Body of pancreas (tissue), 4 donors: Measurements from ENCODE around the gene OR56A1. TPM values are rescaled to one million over a fixed set of nuclear protein-coding genes. Genes with fewer than 3 reads are reported as not detected.

Experiments used
- ATAC-seq: fragments of 150-250 bp; one replicate; pipeline ENCODE4 v1.9.1; 2016
- DNase-seq, 4 donors: peaks; one replicate each; pipeline ENCODE4 v3.0.0-alpha.2; 2019
- H3K27ac ChIP-seq, 4 donors: fragments of 200-600 bp; sonication (generic); 1 replicate in 3 of 4; 2 replicates in 1 of 4; pipeline versions ENCODE4 v1.5.1 to v1.6.1; 2016 to 2019; ENCODE audit warnings: mild to moderate bottlenecking in 1 of 4, mixed read lengths in 1 of 4, moderate library complexity in 1 of 4
- H3K27me3 ChIP-seq, 2 donors: fragments of 200-600 bp; sonication (generic); one replicate each; pipeline ENCODE4 v1.6.0; 2016; ENCODE audit warnings: mild to moderate bottlenecking in 1 of 2
- H3K36me3 ChIP-seq, 2 donors: fragments of 200-600 bp; sonication (generic); replicated peaks in 1 of 2; 2 replicates each; pipeline ENCODE4 v1.5.1; 2016; ENCODE audit warnings: low read depth in 2 of 2; ENCODE audit not compliant: insufficient read depth in 1 of 2
- H3K4me1 ChIP-seq: fragments of 200-600 bp; sonication (generic); one replicate; pipeline ENCODE4 v1.6.0; 2016
- H3K4me3 ChIP-seq, 2 donors: fragments of 200-600 bp; sonication (generic); 1 replicate in 1 of 2; 2 replicates in 1 of 2; pipeline ENCODE4 v1.5.1; 2016 to 2019
- H3K9me3 ChIP-seq, 3 donors: fragments of 200-600 bp; sonication (generic); 1 replicate in 2 of 3; 2 replicates in 1 of 3; pipeline ENCODE4 v1.5.1; 2016
- POLR2A ChIP-seq, 3 donors: fragments of 450-650 bp; IDR thresholded peaks; one replicate each; pipeline ENCODE4 v1.6.1; 2016; ENCODE audit warnings: antibody characterized with exemption in 3 of 3, mild to moderate bottlenecking in 2 of 3
- WGBS, 2 donors: methylation state at CpG; one replicate each; pipeline ENCODE4 v1.1.5; 2017; 5-methylcytosine and 5-hydroxymethylcytosine counted together
- intact Hi-C: fragments of 100-400 bp; cut with DNase I; formaldehyde crosslinking; loops from one replicate; pipeline ENCODE4 v1.15.1; 2023
- total RNA-seq, 2 donors: library from RNA; depleted of rRNA; stranded (reverse); fragments of >200 nt; gene quantifications; one replicate each; pipeline ENCODE4 v1.1.0, GENCODE V29; 2016
- TF ChIP-seq, protein P1 (sequence below), 7 experiments: fragments of 450-650 bp in 4 of 7; fragments of 200-600 bp in 3 of 7; sonication (generic) in 3 of 7; IDR thresholded peaks; one replicate each; pipeline ENCODE4 v1.5.1; 2016 to 2019; ENCODE audit warnings: antibody characterized with exemption in 7 of 7

Gene OR56A1
- total RNA-seq, 2 donors from 2014 or later, result not detected

DNA sequence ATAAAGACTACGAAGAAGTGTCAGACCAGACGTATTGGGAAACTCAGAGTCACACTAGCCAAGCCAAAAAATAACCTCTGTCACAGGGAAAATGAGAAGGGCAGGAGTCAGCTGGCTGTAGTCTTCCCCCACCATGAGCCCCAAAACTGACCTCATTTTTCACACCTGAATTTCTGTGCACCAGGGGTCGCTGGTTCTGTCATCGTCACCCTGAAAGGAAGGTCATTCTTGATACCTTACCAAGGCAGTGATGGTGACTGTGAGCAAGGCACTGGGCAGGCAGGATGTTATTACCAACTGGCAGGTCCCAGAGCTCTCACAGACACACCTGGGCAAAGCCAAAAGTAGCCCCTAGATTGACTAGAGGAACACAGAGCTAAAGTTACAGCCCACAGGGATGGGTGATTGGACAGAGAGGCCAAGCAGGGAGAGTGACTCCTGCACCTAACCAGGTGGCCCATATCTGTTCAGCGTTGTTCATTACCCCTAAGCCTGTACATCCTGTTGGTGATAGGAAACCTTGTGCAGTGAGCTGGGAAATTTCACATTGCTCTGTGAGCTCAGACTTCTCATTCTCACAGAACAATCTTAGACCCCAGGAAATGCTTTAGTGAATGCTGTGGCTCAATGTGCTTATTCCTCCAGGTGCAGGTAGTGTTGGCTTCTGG lies 32.3 kb upstream of the OR56A1 start:
- DNase-seq (no peak), ATAC-seq (no peak)
- Histone ChIP-seq H3K4me3 (no peak overlapping the region), H3K36me3 (no peaks in the 10 kb centered on the region), H3K4me1 (no peaks in the 10 kb centered on the region), H3K9me3 (no peaks in the 10 kb centered on the region), H3K27ac (no peak overlapping the region), H3K27me3 (no peaks in the 10 kb centered on the region)
- WGBS, 2 donors, result 55 to 64% methylated on average over 5 of the region's 5 CpGs
- intact Hi-C loops, result no loop called here
- TF ChIP-seq, protein P1, sequence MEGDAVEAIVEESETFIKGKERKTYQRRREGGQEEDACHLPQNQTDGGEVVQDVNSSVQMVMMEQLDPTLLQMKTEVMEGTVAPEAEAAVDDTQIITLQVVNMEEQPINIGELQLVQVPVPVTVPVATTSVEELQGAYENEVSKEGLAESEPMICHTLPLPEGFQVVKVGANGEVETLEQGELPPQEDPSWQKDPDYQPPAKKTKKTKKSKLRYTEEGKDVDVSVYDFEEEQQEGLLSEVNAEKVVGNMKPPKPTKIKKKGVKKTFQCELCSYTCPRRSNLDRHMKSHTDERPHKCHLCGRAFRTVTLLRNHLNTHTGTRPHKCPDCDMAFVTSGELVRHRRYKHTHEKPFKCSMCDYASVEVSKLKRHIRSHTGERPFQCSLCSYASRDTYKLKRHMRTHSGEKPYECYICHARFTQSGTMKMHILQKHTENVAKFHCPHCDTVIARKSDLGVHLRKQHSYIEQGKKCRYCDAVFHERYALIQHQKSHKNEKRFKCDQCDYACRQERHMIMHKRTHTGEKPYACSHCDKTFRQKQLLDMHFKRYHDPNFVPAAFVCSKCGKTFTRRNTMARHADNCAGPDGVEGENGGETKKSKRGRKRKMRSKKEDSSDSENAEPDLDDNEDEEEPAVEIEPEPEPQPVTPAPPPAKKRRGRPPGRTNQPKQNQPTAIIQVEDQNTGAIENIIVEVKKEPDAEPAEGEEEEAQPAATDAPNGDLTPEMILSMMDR (IDR thresholded peaks at IDR 0.05), result no peak
- no peak for TF ChIP-seq POLR2A (IDR thresholded peaks at IDR 0.05)

DNA sequence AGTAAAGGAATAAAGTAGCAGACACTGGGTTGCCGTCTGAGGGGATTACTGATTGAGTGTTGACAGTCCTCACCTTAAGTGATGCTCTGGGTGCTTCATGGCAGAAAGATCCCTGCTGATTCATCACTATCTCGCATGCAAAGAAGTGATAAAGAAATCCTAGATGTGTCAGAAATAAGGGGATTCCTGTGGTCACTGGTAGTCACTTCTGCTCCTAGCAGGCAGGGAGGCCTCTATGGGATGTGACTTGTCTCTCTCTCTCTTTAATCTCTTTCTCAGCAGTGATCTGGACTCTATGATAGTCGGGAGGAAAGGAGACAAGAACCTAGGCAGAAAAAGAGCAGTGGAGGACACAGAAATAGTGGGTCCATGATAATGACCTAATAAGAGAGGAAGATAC lies 30.9 kb upstream of the OR56A1 start:
- 39 to 58% methylated on average over 3 of the region's 3 CpGs for WGBS, 2 donors
- TF ChIP-seq, protein P1 (IDR thresholded peaks at IDR 0.05), result no peak
- TF ChIP-seq POLR2A (IDR thresholded peaks at IDR 0.05), result no peak
- intact Hi-C loops, result no loop called here
- H3K4me3 ChIP-seq, result no peak overlapping the region
- H3K36me3 ChIP-seq, result no peaks in the 10 kb centered on the region
- no peaks in the 10 kb centered on the region for H3K27me3 ChIP-seq
- H3K9me3 ChIP-seq, result no peaks in the 10 kb centered on the region
- DNase-seq (no peak), ATAC-seq (no peak)
- H3K4me1 ChIP-seq, result no peaks in the 10 kb centered on the region
- H3K27ac ChIP-seq, result no peak overlapping the region

DNA sequence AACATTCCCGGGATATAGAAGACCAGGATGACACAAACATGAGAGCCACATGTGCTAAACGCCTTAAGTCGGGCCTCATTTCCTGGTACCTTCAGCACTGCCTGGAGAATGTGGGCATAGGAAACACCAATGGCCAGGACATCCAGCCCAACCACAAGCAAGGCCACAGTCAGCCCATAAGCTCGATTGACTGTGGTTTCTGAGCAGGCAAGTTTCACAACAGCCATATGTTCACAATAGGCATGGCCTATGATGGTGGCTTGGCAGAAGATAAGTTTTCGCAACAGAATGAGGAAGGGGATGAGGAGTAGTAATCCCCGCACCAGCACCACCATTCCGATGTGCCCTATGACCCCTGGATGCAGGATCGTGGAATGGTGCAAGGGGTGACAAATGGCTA lies 26.9 kb upstream of the OR56A1 start:
- ATAC-seq (no peak), DNase-seq (no peak)
- TF ChIP-seq, protein P1 (IDR thresholded peaks at IDR 0.05), result no peak
- no peak for TF ChIP-seq POLR2A (IDR thresholded peaks at IDR 0.05)
- intact Hi-C loops, result no loop called here
- Histone ChIP-seq H3K9me3 (no peaks in the 10 kb centered on the region), H3K4me1 (no peaks in the 10 kb centered on the region), H3K36me3 (no peaks in the 10 kb centered on the region), H3K27me3 (no peaks in the 10 kb centered on the region), H3K4me3 (no peak overlapping the region), H3K27ac (no peak overlapping the region)
- 67 to 78% methylated on average over 8 of the region's 8 CpGs for WGBS, 2 donors

DNA sequence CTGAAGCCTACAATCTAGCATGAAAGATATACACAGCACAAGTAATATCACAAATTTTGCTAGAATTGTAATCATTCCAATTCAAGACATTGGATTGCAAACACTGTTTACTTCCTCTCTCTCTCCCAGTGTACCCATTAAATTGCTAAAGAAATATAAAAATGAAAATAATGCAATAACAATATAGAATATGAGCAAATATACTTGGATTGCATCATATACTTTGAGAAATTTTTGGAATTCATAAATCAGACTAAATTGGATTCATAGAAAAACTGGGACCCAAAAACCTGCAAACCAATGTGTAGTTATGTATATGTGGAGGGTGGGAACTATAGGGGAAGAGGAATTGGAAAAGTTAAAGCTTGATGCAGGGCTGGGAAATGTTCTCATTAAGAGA lies 25.0 kb upstream of the OR56A1 start:
- no peaks in the 10 kb centered on the region for H3K9me3 ChIP-seq
- TF ChIP-seq POLR2A (IDR thresholded peaks at IDR 0.05), result no peak
- TF ChIP-seq, protein P1 (IDR thresholded peaks at IDR 0.05), result no peak
- H3K4me1 ChIP-seq, result no peaks in the 10 kb centered on the region
- DNase-seq (no peak), ATAC-seq (no peak)
- H3K27me3 ChIP-seq, result no peaks in the 10 kb centered on the region
- H3K36me3 ChIP-seq, result no peaks in the 10 kb centered on the region
- H3K27ac ChIP-seq, result no peak overlapping the region
- intact Hi-C loops, result no loop called here
- H3K4me3 ChIP-seq, result no peak overlapping the region

DNA sequence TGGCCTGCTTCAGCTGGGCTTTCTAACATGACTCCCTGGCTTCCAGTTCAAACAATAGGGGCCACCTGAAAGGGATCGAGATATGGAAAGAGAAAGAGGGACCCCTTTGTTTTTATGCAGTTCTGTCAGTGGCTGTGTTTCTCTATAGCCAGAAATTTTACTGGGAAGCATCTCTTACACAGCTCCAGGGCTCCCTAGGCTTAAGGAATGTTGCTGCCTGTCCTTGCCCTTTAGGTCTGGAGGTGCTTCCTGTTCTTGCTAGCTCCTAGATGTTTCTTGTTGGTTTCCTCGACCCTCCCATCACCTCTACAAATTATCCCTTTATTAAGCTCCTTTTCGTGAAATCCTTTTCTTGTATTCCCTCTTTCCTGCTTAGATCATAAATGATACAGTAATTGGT lies 21.8 kb upstream of the OR56A1 start:
- no peak for DNase-seq

More for the DNA sequence above, 21.8 kb upstream of the OR56A1 start:
- TF ChIP-seq, protein P1 (IDR thresholded peaks at IDR 0.05), result no peak
- TF ChIP-seq POLR2A (IDR thresholded peaks at IDR 0.05), result no peak
- no peaks in the 10 kb centered on the region for H3K9me3 ChIP-seq
- no peak overlapping the region for H3K4me3 ChIP-seq
- intact Hi-C loops, result no loop called here
- no peaks in the 10 kb centered on the region for H3K36me3 ChIP-seq
- no peaks in the 10 kb centered on the region for H3K27me3 ChIP-seq
- no peak overlapping the region for H3K27ac ChIP-seq
- ATAC-seq, result no peak
- 41 to 44% methylated on average over 3 of the region's 3 CpGs for WGBS, 2 donors
- no peaks in the 10 kb centered on the region for H3K4me1 ChIP-seq
